ENCODE data around the gene SLC46A1.
A peak's percentile ranks its signal among the peaks of the same experiment; 100 is the strongest.

Gene SLC46A1

DNA sequence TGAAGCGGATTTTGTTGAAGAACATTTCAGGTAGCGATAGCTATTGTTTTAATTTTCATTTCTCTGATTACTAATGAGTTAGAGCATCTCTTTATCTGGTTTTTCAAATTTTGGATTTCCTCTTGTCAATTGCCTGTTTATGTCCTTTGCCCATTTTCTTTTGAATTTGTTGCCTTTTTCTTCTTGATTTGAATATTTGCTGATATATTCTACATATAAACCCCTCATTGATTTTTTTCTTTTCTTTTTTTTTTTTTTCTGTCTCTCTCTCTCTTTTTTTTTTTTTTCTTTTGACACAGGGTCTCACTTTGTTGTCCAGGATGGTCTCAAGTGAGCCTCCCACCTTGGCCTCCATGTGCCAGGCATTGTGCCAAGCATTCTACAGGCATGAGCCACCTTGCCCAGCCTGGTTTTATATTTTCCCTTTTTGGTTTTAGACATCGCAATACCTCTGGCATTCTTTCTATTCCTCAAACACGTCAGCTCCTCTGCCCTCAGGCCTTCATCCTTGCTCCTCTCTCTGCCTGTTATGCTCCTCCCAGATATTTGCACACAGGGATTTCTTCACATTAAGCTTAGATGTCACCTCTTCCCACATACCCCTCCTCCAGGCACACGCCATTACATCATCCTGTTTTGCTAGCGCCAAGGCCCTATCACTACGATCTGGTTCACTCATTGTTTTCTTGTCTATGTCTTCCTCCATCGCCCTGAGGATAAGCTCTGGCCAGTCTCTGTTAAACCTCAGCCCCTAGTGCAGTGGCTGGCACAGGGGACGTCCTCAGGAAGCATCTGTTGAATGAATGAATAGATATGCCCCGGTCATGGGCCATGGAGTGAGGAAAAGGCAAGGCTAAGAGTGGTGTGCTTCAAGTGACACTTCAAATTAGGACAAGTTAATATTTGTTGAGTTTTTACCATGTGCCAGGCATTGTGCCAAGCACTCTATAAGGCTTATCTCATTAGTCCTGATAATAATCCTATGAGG is 25.9 kb downstream of the SLC46A1 start:
- DNase-seq (ENCODE audit: low spot score), result no peak

- no peak for DNase-seq (ENCODE audit: low spot score)
Observed at GRCh38 chr17:28372945-28373274, 33.1 kb downstream of the SLC46A1 start.

DNA sequence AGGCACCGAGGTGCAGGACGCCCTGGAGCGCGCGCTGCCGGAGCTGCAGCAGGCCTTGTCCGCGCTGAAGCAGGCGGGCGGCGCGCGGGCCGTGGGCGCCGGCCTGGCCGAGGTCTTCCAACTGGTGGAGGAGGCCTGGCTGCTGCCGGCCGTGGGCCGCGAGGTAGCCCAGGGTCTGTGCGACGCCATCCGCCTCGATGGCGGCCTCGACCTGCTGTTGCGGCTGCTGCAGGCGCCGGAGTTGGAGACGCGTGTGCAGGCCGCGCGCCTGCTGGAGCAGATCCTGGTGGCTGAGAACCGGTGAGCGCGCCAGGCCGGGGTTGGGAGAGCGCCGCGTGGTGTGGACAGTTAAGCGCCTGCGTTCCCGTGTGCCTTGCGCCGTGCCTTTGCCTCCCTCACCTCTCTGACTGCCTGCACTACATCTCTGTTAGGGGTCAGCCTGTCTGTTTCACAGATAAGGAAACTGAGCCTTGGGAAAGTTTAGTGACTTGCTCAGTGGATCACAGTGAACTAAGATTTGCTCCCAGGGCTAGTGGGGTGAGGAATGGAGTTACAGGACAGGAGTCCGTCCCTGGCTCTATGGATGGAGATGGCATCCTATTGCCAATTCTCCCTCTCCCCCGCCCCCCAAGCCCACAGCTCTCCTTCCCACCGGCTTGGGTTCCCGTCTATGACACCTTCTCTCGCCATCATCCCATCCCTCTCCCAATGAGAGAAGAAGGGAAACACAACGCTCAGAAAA is 33.6 kb downstream of the SLC46A1 start:
- peak; percentile 48 for DNase-seq (ENCODE audit: low spot score)

GRCh38 chr17:28371245-28372202 is 34.5 kb downstream of the SLC46A1 start, which contains the start of gene SARM1:
SARM1 (plus strand) TSS chr17:28371694; CDS start chr17:28372033, 339 bp downstream.
- DNase-seq (ENCODE audit: low spot score), result peak; percentile 95

GRCh38 chr17:28370744-28371103 is 35.3 kb downstream of the SLC46A1 start:
- no peak for DNase-seq (ENCODE audit: low spot score)

DNA sequence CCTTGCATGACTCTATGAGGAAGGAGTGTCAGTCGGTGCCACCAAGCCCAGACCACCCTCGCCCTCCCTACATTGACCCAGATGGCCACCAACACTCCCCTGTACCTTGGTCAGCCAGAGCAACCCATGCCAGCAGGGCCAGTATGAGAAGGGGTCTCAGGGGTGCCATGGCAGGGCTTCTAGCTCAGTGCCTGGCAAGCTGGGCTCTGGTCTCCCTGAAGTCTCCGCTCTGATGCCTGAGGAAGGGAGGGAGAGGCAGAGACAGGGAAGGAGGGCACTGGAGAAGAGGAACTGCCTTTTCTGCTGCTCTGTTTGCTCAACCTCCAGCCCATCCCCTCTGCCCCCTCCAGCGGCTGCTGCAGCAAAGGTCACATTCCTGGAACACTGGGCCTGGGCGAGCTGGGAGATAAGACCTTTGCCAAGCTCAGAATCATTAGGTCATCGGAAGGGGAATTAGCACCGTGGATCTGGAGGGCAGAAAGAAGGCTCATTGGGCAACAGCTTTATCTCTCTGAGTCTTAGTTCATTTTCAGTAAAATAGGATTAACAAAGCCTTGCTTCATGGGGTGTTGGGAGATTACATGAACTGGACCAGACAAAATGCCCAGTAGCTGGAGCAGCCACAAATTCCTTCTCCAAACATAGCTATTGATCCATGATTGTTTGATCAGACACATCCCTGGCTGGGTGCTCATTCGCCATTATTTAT is 35.8 kb downstream of the SLC46A1 start, which contains the start of gene VTN:
TSS of gene VTN (minus strand) at position 273 of the 709 bp plus-strand sequence. CDS start at position 169, 104 bp downstream.
- DNase-seq (ENCODE audit: low spot score), result peak; percentile 64

DNA sequence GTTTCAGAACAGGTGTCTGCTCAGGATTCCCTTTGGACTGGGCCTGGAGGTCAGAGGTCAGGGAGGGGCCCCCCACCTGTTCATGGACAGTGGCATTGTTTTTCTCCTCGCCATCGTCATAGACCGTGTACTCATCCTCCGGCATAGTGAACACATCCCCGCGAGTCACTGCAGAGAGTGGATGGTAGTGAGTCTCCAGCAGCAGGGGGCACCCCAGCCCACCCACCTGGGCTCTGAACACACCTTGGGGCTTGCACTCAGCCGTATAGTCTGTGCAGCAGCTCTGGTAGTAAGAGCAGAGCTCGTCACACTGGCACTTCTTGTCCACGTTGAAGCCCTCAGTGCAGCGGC is 36.4 kb downstream of the SLC46A1 start:
- no peak for DNase-seq (ENCODE audit: low spot score)

DNA sequence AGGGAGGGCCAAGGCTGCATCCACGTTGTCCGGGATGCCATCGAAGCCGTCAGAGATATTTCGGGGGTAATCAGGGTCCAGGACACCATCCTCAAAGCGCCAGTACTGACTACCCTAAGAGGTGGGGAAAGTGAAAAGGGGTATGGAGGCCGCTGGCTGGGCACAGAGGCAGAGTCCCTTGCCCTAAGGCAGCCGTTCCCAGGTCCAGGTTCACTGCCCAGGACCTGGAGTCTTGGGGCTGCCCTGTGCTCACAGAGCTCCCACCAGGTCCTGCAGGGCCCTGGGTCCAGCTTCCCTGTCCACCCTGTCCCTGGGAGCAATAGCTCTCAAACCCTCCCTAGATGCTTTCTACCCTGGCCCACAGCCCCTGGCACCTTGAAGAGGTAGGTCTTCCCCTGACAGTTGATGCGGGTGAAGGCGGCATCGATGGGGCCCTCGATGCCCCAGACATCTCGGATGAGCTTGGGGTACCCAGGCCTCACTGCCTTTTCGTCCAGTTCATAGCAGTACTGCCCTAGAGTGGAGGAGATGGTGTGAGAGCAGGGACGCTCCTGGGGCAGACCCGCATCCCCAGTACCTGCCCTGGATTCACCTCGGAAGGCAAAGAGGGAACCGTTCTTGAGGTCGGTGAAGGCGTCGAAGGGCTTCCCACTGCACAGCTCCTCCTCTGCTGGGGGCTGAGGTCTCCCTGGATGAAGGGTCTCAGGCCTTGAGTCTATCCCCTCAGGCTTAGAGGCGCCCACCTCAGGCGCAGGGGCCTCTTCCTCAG is 36.9 kb downstream of the SLC46A1 start:
- no peak for DNase-seq (ENCODE audit: low spot score)

GRCh38 chr17:28368306-28368831 is 37.6 kb downstream of the SLC46A1 start:
- DNase-seq (ENCODE audit: low spot score), result no peak

- no peak for DNase-seq (ENCODE audit: low spot score)
Observed at GRCh38 chr17:28367641-28368305, 38.2 kb downstream of the SLC46A1 start.

- DNase-seq (ENCODE audit: low spot score), result no peak
Observed at GRCh38 chr17:28366605-28367004, 39.4 kb downstream of the SLC46A1 start.

DNA sequence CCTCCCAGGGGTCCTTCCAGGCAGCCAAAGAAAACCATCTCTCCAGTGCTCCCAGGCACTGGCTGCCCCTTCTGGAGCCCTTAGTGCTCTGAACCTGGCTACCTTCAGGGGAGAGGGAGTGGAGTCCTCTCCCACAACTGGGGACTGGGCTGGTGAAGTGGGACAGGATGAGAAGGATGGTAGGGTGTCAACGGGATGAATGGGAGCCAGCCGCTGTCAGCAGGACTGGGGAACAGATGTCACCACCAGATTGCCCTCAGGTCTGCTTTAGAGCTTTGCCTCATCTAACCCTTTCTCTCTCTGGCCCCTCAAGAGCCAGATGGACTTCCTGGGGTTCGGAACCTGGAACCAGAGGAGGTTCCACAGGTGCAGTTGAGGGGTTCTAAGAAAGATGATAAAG is 40.5 kb downstream of the SLC46A1 start:
- no peak for DNase-seq (ENCODE audit: low spot score)

DNA sequence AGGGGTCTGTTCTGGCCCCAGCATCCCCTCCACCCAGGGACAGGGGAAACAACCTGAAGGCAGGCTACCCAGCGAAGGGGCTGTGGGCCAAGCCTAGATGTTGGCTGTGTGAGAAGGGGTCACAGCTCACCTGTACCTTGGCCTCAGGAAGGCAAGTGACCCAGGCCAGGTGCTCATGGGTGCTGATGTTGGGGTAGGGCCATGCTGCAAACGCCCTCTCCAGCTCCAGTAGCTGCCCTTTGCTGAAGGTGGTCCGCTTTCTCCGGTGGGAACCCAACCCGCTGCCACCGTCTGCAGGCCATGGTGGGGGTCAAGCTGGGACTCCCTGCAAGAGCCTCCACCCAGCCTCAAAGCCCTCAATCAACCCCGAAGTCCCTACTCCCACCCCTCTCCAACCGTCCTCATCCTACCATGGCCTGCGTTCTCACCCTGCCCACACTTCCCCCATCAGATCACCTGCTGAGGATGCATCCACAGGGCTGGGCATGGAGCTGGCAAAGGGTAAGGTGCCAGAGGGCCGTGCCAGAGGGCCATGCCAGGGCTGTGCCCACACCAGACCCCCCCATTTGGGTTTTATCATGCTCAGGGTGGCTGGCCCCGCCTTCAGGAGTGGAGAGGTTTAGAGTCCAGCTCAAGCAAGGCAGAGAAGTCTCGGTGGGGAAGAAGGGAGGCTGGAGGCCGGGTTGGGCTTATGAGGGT is 41.2 kb downstream of the SLC46A1 start, which contains the start of gene SEBOX:
TSS of gene SEBOX (minus strand) at position 535 of the 699 bp plus-strand sequence. CDS start at position 487, 48 bp downstream.
- no peak for DNase-seq (ENCODE audit: low spot score)

- DNase-seq (ENCODE audit: low spot score), result no peak
Observed at GRCh38 chr17:28363776-28364650, 42.0 kb downstream of the SLC46A1 start.

DNA sequence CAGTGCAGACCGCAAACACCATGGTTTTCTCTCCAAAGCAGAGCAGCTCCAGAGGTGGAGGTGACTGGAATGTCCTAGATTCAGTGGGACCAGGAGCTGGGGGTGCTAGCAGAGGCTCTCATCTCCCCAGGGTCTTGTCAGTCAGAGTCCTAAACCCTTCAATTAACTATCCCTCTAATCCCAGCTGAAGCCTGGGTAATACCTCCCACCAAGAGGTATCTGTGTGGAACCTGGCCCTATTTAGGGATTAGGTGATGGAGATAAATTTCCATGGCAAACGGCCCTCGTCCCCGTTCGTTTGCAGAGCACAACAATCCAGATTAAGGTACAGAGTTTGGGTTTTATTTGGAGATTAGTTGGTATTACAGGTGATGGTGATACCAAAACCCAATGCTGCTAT is 42.8 kb downstream of the SLC46A1 start:
- no peak for DNase-seq (ENCODE audit: low spot score)

GRCh38 chr17:28357901-28358197 is 48.2 kb downstream of the SLC46A1 start:
- DNase-seq (ENCODE audit: low spot score), result no peak

- DNase-seq (ENCODE audit: low spot score), result peak; percentile 99
Observed at GRCh38 chr17:28357061-28357900, 48.7 kb downstream of the SLC46A1 start, which contains the start of gene POLDIP2. POLDIP2 (minus strand) TSS chr17:28357527; CDS start chr17:28357448, 79 bp downstream.

All from iPS-NIHi11 (cell line).